Retinal pigment epithelial cell (primary cell): ENCODE measurements around the gene ADGRD2.

Experiments
- DNase-seq: peaks from one replicate; pipeline ENCODE4 v3.0.0-alpha.2; 2010; ENCODE audit warnings: low read depth
- H3K4me3 ChIP-seq: 2 replicates; pipeline ENCODE4 v1.5.1; 2011; ENCODE audit warnings: mild to moderate bottlenecking, low read length, control low read depth, moderate library complexity
- CTCF ChIP-seq: conservative IDR thresholded peaks from 2 replicates; pipeline ENCODE4 v1.5.1; 2011; ENCODE audit warnings: low read depth, low read length, control low read depth, inconsistent platforms

Gene ADGRD2

GRCh38 chr9:124500028-124500795, 50.0 kb downstream of the ADGRD2 start:
- no peak for DNase-seq
- no peak for TF ChIP-seq CTCF
- H3K4me3 ChIP-seq: no peak overlapping the region

- DNase-seq: no peak
- no peak for TF ChIP-seq CTCF
- no peak overlapping the region for H3K4me3 ChIP-seq
Measured at GRCh38 chr9:124500796-124501611, 50.8 kb downstream of the ADGRD2 start.

- no peak overlapping the region for H3K4me3 ChIP-seq
- no peak for DNase-seq
- no peak for TF ChIP-seq CTCF
Measured at GRCh38 chr9:124501771-124502320, 51.6 kb downstream of the ADGRD2 start.

- no peak for DNase-seq
- no peak for TF ChIP-seq CTCF
- no peak overlapping the region for H3K4me3 ChIP-seq
Measured at GRCh38 chr9:124502711-124503702, 52.8 kb downstream of the ADGRD2 start.

- TF ChIP-seq CTCF: no peak
- no peak for DNase-seq
- no peak overlapping the region for H3K4me3 ChIP-seq
Measured at GRCh38 chr9:124503713-124504529, 53.7 kb downstream of the ADGRD2 start.

DNA sequence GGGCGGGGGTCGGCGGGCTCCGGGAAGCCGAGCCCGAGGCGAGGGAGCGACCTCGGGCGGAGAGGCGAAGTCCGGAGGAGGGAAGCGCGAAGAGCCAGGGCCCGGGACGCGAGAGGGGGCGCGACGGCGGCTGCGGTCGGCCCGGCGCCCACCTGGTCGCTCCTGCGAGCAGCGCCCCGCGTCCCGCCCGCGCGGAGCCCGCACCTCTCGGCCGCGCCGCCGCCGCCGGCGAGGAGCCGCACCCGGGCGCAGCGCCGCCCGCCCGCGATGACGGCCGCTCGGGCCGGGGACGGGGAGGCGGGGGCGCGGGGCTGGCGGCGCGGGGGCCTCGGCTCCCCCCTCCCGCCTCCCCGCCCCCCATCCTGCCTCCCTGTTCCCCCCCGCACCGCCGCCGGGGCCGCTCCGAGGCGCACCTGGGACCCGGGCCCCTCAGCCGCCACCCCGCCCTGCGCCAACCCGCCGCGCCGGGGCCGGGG, 54.3 kb downstream of the ADGRD2 start:
- TF ChIP-seq CTCF: no peak
- DNase-seq: no peak
- no peak overlapping the region for H3K4me3 ChIP-seq
